H4 (cell line): ENCODE measurements around the gene VSIG8. TPM values are rescaled to one million over a fixed set of nuclear protein-coding genes. Genes with fewer than 3 reads are reported as not detected.
A peak's percentile ranks its signal among the peaks of the same experiment; 100 is the strongest.
"Not testable (repeated sequence)": the region's sequence is repeated elsewhere in the genome, so short reads cannot be mapped to it uniquely, and the experiment has no call there.

Experiments used
- DNase-seq: peaks from one replicate; pipeline ENCODE4 v3.0.0-alpha.2; 2015; ENCODE audit warnings: low spot score
- total RNA-seq: library from RNA; depleted of rRNA; stranded (reverse); fragments of >200 nt; shearing (Covaris generic); gene quantifications from 2 replicates; pipeline ENCODE4 v1.2.3, GENCODE V29; 2014; rRNA removed

The VSIG8 gene
- 0.14 TPM in 1 of 2 replicates, not detected in the other for total RNA-seq

GRCh38 chr1:159862557-159862956 is at the start of gene VSIG8:
VSIG8 (minus strand) TSS chr1:159862657; CDS start chr1:159862521, 136 bp downstream.
- no peak for DNase-seq

GRCh38 chr1:159911326-159912070 is 49.0 kb upstream of the VSIG8 start:
- DNase-seq, result no peak

DNA sequence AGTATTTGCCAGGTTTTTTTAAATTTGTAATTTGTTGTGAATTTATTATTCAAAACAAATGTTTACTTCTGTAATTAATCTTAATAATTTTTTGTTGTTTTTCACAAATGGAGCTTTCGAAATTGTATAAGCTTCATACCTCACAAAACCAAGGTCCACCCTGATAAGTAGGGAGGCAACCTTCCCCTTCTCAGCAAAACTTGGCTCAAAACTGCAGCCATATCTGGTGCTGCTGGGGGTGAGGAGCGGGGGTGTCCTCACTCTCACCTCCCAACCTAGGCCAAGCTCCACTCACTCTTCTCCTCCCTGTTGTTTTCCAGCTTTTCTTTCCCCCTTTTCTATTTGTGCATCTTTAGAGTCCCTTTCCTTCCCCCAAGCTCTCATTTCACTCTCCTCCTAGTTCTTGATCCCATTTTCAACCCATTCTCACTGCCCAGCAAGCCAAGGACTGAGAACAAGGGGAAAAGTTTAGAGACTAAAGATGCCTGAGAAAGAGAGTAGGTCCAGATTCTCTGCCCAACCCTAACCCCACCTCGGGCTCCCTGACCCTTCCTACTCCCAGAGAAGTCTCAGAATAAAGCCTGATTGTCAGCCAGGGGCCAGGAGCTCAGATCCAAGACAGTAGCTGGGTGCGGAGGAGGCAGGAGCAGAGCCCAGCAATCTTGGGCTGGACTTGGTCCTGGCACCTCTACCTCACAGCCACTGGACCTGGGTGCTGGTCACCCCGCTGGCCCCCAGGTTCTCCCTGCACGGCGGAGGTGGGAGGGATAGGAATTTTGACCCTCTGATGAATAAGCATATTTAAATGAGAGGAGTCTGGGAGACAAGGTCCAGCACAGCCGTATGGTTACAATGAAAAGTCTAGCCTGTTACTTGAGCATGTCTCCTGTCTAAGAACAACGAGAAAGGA is 45.8 kb upstream of the VSIG8 start:
- DNase-seq, result no peak

DNA sequence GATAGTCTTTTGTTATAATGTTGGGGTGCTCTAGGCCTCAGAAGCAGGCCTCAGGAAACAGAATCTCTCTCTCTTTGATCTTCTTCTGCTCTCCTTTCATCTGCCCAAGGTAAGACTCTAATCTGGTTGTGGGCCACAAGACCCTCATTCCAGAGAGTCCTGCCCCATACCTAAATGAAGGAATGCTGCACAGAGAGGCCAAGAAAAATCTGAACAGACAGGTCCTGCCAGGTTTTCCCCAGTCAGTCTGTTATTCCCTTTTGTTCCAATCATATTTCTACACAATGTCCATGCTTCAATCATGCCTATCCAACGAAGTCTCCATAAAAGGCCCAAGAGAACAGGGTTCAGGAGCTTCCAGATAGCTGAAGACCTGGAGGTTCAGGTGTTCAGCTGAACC is 44.5 kb upstream of the VSIG8 start:
- DNase-seq, result no peak

GRCh38 chr1:159904036-159904435 is 41.6 kb upstream of the VSIG8 start:
- not testable (repeated sequence) for DNase-seq

DNA sequence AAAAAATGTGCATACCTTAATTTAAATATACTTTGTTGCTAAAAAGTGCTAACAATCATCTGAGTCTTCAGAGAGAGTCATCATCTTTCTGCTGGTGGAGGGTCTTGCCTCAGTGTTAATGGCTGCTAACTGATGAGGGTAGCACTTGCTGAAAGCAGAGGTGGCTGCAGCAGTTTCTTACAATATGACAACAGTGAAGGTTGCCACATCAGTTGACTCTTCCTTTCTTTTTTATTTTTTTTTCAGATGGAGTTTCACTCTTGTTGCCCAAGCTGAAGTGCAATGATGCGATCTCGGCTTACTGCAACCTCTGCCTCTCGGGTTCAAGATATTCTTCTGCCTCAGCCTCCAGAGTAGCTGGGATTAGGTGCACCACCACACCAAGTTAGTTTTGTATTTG is 40.1 kb upstream of the VSIG8 start:
- DNase-seq, result no peak

DNA sequence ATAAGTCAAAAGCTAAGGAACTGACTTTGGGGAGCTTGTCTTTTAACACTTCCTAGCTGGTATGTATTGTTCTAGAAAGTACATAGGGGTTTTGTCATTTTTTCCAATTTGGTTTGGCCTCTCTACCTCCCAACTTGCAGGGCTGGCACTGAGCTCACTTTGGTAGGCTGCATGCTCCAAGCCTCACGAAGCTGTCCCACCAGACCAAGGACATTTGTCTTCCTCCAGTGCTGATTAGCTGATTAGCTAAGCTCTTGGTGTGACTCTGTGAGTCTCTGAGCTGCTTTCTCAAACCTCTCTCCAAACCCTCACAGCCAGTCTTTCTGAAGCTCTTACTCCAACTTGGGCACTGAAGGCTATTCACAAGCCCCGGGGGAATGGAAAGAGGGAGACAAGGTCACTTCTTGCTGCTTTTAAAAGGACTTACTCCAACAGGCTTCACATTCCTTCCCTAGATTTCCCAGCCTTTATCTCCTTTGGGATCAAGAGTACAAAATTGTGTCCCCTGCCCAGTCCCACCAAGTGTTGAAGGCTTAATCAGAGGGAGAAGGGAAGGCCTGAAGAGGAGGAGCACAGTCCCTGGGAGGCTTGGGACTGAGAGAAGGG is 38.4 kb upstream of the VSIG8 start:
- no peak for DNase-seq

DNA sequence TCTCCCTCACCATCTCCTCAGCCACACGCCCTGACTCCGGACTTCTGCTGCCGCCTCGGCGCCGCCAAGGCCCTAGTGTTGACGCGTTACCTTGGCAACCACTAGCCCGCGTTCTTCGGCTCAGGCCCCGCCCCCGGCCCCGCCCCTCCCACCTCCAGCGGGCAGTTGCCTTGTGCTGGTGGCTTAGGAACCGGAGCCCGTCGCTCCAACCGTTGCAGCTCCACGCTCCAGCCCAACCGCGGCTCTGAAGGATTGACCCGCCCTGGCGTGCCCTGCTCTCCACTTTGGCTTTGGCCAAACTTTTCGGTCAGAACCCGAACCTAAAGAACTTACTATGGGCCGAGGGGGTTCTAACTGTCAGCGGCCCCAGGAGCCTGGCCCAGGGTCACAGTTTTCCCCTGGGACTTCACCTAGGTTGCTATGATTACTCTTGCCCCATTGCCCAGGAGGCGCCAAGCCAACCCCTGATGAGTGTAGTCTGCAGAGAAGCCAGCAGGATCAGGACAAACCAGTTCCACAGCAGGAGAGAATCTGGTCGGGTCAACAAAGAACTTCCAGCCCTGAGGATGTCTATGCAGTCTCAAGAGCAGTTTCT is 37.7 kb upstream of the VSIG8 start, which contains the start of gene CFAP45:
Gene CFAP45, minus strand, starts transcription at position 80 of the 595 bp plus-strand sequence. Its CDS starts 67 bp downstream, at position 13.
- no peak for DNase-seq

- DNase-seq, result not testable (repeated sequence)
These were observed 37.2 kb upstream of the VSIG8 start for GRCh38 chr1:159899634-159900033.

DNA sequence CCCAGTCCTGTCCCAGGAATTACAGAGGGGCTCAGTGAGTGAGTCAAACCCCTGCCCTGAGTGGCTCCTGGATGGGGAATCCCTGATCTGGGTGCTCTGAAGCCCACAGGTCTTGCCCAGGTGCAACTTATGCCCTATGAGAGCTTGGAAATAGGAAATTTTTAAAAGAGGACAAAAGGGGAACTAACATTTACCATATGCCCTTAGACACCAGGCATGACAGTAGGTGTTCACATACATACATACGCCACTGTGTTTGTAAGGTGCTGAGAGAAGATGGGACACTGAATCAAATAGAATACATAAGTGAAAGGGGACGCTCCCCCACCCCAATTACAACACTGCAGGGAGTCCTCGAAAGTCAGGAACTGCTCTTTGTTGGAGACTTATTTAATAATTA is 36.1 kb upstream of the VSIG8 start:
- no peak for DNase-seq

GRCh38 chr1:159897962-159898361 is 35.5 kb upstream of the VSIG8 start:
- DNase-seq, result no peak

DNA sequence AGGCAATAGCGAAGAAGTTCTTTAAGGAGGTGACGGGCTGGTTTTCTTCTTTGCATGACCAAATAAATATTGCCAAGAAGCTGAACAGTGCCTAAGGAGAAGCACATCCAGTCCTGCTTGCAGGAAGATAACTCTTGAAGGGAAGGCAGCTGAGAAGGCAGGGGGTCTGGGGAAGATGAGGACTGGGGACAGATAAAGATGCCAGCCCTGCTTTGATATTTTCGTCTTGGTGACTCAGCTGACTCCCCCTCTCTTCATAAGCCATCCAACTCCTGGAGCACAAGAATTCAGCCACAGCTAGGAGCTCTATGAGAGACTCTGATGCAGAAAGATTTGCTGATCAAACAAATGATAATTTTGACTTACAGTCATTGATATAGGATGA is 34.1 kb upstream of the VSIG8 start:
- no peak for DNase-seq

DNA sequence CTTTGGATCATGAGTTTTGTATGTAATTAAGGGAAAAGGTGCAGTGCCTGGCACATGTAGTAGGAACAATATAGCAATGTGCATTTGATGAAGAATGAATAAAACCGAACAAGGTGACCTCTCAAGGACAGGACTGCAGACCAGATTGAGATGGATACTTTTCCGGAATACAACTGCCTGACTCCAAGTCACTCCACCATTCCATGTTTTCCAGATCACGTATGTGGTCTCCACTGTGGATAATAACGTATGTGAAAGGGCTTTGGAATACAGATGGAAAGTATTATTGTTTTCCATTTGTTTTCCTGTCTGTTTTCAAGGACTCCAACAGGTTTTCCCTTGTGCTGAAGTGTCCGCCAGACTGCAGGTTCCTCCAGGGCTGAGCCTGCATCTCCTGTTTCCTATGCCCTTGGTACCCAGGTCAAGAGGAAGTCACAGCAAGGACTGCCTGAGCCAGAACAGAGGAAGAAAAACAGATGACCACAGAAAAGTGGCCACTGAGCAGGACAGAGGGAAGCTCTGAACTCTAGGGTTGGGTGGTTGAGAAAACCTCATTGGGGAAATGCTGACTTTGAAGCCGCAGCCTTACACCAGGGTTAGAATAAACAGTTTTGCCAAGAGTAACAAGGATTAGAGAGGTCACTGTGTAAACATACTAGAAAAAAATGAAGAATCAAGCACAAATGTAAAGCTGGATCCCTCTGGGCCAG is 33.5 kb upstream of the VSIG8 start:
- no peak for DNase-seq

DNA sequence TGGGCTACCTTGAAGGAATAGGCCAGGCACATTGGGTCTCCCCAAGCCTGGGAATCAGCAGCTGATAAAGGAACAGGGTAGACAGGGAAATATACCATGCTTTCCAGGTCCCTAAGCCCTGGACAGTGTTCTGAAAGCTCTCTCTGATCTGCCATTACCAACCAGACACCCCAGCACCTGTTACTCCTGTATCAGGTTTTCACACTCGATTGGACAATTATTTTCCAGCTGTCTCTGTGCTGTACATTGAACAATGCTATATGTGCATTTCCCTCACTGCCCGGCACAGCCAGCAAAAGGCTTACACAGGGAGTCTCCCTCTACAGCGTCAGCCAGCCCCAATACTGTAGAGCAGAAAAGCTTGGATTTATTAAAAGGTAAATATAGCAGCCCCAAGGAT is 32.8 kb upstream of the VSIG8 start:
- DNase-seq, result no peak

- no peak for DNase-seq
These were observed 30.5 kb upstream of the VSIG8 start for GRCh38 chr1:159892944-159893343.

GRCh38 chr1:159891275-159892157 is 29.1 kb upstream of the VSIG8 start:
- DNase-seq, result peak; percentile 89

- DNase-seq, result no peak
These were observed 27.9 kb upstream of the VSIG8 start for GRCh38 chr1:159890390-159890789.

DNA sequence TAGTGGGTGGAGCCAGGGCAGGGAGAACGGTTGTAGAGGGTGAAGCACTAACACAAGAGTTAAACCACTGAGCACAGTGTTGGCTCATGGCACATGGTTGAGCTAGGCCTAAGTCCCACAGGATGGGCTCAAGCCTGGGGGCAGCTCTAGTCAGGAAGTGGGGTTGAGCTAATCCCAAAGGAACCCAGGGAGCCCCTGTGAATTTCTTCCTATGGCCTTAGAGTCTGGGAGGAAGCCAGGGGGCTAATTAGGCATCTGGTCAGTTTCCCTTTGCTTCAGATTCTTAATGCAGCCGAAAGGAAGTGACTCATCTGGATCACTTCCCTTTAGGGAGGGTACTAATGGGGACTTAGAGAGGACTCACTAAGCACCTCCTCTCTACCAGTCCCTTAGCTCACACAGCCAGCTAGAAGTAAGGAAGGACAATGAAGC is 27.4 kb upstream of the VSIG8 start:
- peak; percentile 92 for DNase-seq

DNA sequence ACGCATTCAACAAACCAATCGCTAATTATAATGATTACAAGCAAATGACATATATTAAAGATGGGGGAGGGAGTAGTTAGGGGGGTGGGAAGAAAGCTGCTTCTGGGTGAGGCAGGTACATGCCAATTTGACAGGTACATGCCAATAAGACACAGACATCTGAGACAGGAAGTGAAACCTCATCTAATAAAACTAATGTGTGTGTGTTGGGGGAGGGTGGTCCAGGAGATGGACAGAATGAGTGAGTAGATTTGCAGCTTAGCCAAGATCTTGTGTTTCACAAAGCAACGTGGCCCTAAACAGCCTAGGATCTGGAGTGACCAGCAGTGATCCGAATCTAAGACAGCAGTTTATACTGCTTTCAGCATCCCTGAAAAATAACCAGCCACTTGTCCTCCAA is 26.7 kb upstream of the VSIG8 start:
- no peak for DNase-seq

DNA sequence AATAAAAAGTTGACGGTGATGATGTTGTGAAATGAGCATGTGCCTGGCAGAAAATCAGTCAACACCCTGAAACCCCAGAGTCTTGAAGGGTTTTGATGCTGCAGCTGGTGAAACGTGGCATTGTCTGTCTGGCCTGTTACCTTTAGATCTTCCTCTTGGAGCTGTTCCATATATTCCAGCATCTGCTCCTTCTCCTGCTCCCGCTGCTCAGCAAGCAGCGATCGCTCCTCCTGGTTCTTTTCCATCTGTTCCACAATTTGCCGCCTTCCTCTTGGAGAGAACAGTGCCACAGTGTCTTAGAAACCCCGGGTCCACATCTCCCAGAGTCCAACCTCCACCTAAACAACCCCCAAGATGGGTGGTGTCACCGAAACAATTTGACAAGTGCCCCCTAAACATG is 21.8 kb upstream of the VSIG8 start:
- DNase-seq, result no peak
